HL-60 (cell line): ENCODE measurements around the gene HAL.

Source experiments
- CTCF ChIP-seq: IDR thresholded peaks from one replicate; pipeline ENCODE4 v1.5.1; 2011; ENCODE audit warnings: low read length, control low read depth, inconsistent platforms; ENCODE audit not compliant: insufficient read depth
- GABPA ChIP-seq: IDR thresholded peaks from 2 replicates; pipeline ENCODE4 v1.6.1; 2012; ENCODE audit warnings: low read depth
- POLR2AphosphoS5 ChIP-seq: IDR thresholded peaks from 2 replicates; pipeline ENCODE4 v1.6.1; 2012; ENCODE audit warnings: low read depth
- REST ChIP-seq: IDR thresholded peaks from 2 replicates; pipeline ENCODE4 v1.6.1; 2012; ENCODE audit warnings: low read depth; ENCODE audit not compliant: insufficient replicate concordance
- SPI1 ChIP-seq: IDR thresholded peaks from 2 replicates; pipeline ENCODE4 v1.6.1; 2012; ENCODE audit warnings: low read depth, mild to moderate bottlenecking, borderline replicate concordance

- no peak for TF ChIP-seq POLR2AphosphoS5
- no peak for TF ChIP-seq CTCF
- no peak for TF ChIP-seq REST
- TF ChIP-seq SPI1, result no peak
- TF ChIP-seq GABPA, result no peak
Observed at GRCh38 chr12:96045566-96045965, 49.4 kb upstream of the HAL start.
